Measurements from ENCODE around the gene C1orf198.

GRCh38 chr1:230794871-230795605 lies 73.3 kb downstream of the C1orf198 start:
- TF ChIP-seq JUND (IDR thresholded peaks at IDR 0.05; ENCODE audit: low read length) (no peak), HDAC2 (IDR thresholded peaks at IDR 0.05; ENCODE audit: borderline replicate concordance in 1 of 2, low read depth in 2 of 2, low read length in 2 of 2) (no peak), ZNF274 (IDR thresholded peaks at IDR 0.05; ENCODE audit: borderline replicate concordance, extremely low read depth, low read length) (no peak), YY1 (IDR thresholded peaks at IDR 0.05; ENCODE audit: low read depth, low read length) (no peak), CTCF (IDR thresholded peaks at IDR 0.05; ENCODE audit: control extremely low read depth in 1 of 3, insufficient read depth in 1 of 3, low read depth in 1 of 3, low read length in 3 of 3) (no peak), KDM1A (IDR thresholded peaks at IDR 0.05; ENCODE audit: borderline replicate concordance, low read length) (no peak), POLR2A (IDR thresholded peaks at IDR 0.05; ENCODE audit: control extremely low read depth in 1 of 2, low read depth in 2 of 2, low read length in 2 of 2) (no peak), RNF2 (IDR thresholded peaks at IDR 0.05; ENCODE audit: borderline replicate concordance, low read depth, low read length, missing control alignments, poor library complexity, severe bottlenecking) (no peak), BACH1 (IDR thresholded peaks at IDR 0.05; ENCODE audit: low read length) (no peak), RAD21 (IDR thresholded peaks at IDR 0.05 in 1 of 2, conservative IDR thresholded peaks at IDR 0.05 in 1 of 2; ENCODE audit: low read depth in 2 of 2, low read length in 2 of 2) (no peak), EP300 (IDR thresholded peaks at IDR 0.05; ENCODE audit: borderline replicate concordance in 1 of 2, low read depth in 2 of 2, low read length in 2 of 2) (no peak), TCF12 (IDR thresholded peaks at IDR 0.05; ENCODE audit: low read depth, low read length) (no peak), ATF2 (IDR thresholded peaks at IDR 0.05; ENCODE audit: low read length) (no peak)
